ENCODE data around the gene NAXD.
A peak's percentile ranks its signal among the peaks of the same experiment; 100 is the strongest.
"Not testable (repeated sequence)": the region's sequence is repeated elsewhere in the genome, so short reads cannot be mapped to it uniquely, and the experiment has no call there.

NAXD gene

GRCh38 chr13:110600980-110601379 is 14.4 kb upstream of the NAXD start:
- H3K4me2 ChIP-seq (ENCODE audit: low read length) = no peak overlapping the region
- H3K4me3 ChIP-seq (ENCODE audit: low read length) = no peak overlapping the region
- H3K9ac ChIP-seq (ENCODE audit: low read depth, low read length) = no peak overlapping the region
- H3K9me3 ChIP-seq (replicated peaks; ENCODE audit: low read length) = no peaks in the 10 kb centered on the region
- no peaks in the 10 kb centered on the region for H3K36me3 ChIP-seq (ENCODE audit: insufficient read depth, low read length)
- H3K27me3 ChIP-seq (ENCODE audit: control insufficient read depth, insufficient read depth, low read length) = no peaks in the 10 kb centered on the region
- no peaks in the 10 kb centered on the region for H3K4me1 ChIP-seq (ENCODE audit: control insufficient read depth, insufficient read depth, low read length)

- H3K4me3 ChIP-seq (ENCODE audit: low read length) = no peak overlapping the region
- H3K4me2 ChIP-seq (ENCODE audit: low read length) = no peak overlapping the region
- no peaks in the 10 kb centered on the region for H3K36me3 ChIP-seq (ENCODE audit: insufficient read depth, low read length)
- H3K9ac ChIP-seq (ENCODE audit: low read depth, low read length) = no peak overlapping the region
- H3K4me1 ChIP-seq (ENCODE audit: control insufficient read depth, insufficient read depth, low read length) = no peaks in the 10 kb centered on the region
- H3K27me3 ChIP-seq (ENCODE audit: control insufficient read depth, insufficient read depth, low read length) = no peaks in the 10 kb centered on the region
- no peaks in the 10 kb centered on the region for H3K9me3 ChIP-seq (replicated peaks; ENCODE audit: low read length)
Observed at GRCh38 chr13:110605132-110605531, 10.2 kb upstream of the NAXD start.

DNA sequence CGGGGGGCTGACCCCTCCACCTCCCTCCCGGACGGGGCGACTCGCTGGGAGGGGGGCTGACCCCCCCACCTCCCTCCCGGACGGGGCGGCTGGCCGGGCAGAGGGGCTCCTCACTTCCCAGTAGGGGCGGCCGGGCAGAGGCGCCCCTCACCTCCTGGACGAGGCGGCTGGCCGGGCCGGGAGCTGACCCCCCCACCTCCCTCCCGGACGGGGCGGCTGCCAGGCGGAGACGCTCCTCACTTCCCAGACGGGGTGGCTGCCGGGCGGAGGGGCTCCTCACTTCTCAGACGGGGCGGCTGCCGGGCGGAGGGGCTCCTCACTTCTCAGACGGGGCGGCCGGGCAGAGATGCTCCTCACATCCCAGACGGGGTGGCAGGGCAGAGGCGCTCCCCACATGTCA is 9.1 kb upstream of the NAXD start:
- not testable (repeated sequence) for H3K4me3 ChIP-seq (ENCODE audit: low read length); H3K4me1 ChIP-seq (ENCODE audit: control insufficient read depth, insufficient read depth, low read length); H3K4me2 ChIP-seq (ENCODE audit: low read length); H3K27me3 ChIP-seq (ENCODE audit: control insufficient read depth, insufficient read depth, low read length); H3K9me3 ChIP-seq (replicated peaks; ENCODE audit: low read length); H3K36me3 ChIP-seq (ENCODE audit: insufficient read depth, low read length); H3K9ac ChIP-seq (ENCODE audit: low read depth, low read length)

DNA sequence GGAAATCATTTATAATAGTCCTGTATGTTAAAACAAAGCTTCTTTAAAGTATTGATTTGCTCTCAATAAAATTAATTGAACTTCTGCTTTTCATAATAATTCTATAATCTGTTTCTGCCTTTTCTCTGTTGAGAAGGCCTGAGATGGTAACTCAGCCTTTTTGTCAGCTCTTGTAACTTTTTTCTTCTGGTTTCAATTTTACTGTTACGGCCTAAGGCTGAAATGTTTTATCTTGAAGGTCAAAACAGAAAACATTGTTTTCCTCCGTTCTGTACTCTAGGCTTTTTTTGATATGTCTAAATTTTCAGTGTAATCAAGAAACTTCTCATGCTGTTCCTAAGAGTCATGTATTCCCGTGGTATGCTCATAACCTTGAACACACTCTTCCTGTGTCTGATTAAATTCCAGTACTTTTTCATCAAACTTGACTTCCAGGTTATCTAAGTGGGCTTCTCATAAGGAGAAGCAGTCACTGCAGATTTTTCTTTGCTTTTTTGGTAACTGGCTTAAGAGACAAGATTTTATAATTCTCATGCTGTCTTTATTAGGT is 7.6 kb upstream of the NAXD start:
- Histone ChIP-seq H3K9me3 (replicated peaks; ENCODE audit: low read length) (no peaks in the 10 kb centered on the region), H3K4me2 (ENCODE audit: low read length) (no peak overlapping the region), H3K9ac (ENCODE audit: low read depth, low read length) (no peak overlapping the region), H3K4me1 (ENCODE audit: control insufficient read depth, insufficient read depth, low read length) (no peaks in the 10 kb centered on the region), H3K4me3 (ENCODE audit: low read length) (no peak overlapping the region), H3K27me3 (ENCODE audit: control insufficient read depth, insufficient read depth, low read length) (no peaks in the 10 kb centered on the region), H3K36me3 (ENCODE audit: insufficient read depth, low read length) (no peaks in the 10 kb centered on the region)

DNA sequence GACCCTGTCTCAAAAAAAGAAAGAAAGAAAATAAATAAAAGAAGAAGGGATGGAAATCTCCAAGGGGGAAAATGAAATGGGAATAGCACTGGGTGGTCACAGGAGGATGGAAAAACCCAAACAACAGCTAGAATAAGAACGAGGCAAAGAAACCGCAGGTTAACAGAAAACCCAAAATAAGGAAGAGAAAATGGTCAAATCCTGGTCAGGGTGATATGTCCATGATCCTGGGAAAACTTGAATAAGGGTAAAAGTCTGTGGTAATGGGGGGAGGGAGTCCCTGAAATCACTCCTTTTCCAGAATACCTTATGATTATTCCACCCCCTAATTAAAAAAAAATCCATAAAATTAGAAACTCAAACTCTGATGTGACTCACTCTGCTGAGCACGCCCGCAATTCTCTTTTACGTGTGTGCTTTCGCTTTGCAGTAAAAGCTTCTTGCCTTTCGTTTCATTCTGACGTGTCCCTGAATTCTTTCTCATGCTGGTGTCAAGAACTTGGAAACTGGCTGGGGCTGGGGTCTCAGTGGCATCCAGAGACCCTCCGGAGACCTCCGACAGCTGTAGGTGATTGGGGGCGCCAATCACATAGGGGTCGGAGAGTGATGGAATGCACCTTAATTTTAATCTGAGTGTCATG is 4.3 kb upstream of the NAXD start:
- H3K27me3 ChIP-seq (ENCODE audit: control insufficient read depth, insufficient read depth, low read length) = no peaks in the 10 kb centered on the region
- H3K9ac ChIP-seq (ENCODE audit: low read depth, low read length) = no peak overlapping the region
- H3K4me3 ChIP-seq (ENCODE audit: low read length) = no peak overlapping the region
- H3K4me2 ChIP-seq (ENCODE audit: low read length) = no peak overlapping the region
- peaks cover 6% of the 10 kb centered on the region for H3K4me1 ChIP-seq (ENCODE audit: control insufficient read depth, insufficient read depth, low read length)
- no peaks in the 10 kb centered on the region for H3K36me3 ChIP-seq (ENCODE audit: insufficient read depth, low read length)
- no peaks in the 10 kb centered on the region for H3K9me3 ChIP-seq (replicated peaks; ENCODE audit: low read length)

DNA sequence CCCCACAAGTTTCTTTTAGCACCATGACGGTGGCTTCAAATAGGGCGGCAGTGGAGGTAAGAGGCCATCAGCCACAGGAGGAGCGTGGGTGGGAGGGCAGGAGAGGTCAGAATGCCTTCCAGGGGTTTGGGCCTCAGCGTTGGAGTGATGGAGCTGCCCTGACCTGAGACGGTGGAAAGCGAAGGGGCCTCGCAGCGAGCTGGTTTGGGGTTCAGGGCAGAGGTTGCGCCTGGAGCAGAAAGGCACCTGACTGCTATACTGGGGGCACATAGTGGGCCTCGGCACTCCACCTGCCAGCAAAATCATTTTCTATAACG is 382 bp upstream of the NAXD start:
- Histone ChIP-seq H3K9me3 (replicated peaks; ENCODE audit: low read length) (no peaks in the 10 kb centered on the region), H3K4me3 (ENCODE audit: low read length) (peak overlapping the region; percentile 88), H3K4me1 (ENCODE audit: control insufficient read depth, insufficient read depth, low read length) (peaks cover 21% of the 10 kb centered on the region), H3K4me2 (ENCODE audit: low read length) (peak overlapping the region; percentile 97), H3K27me3 (ENCODE audit: control insufficient read depth, insufficient read depth, low read length) (no peaks in the 10 kb centered on the region), H3K36me3 (ENCODE audit: insufficient read depth, low read length) (no peaks in the 10 kb centered on the region), H3K9ac (ENCODE audit: low read depth, low read length) (peak overlapping the region; percentile 97)

GRCh38 chr13:110616103-110617101 is 1.1 kb downstream of the NAXD start:
- Histone ChIP-seq H3K4me2 (ENCODE audit: low read length) (peak overlapping the region; percentile 97), H3K36me3 (ENCODE audit: insufficient read depth, low read length) (no peaks in the 10 kb centered on the region), H3K4me1 (ENCODE audit: control insufficient read depth, insufficient read depth, low read length) (peaks cover 21% of the 10 kb centered on the region), H3K9me3 (replicated peaks; ENCODE audit: low read length) (no peaks in the 10 kb centered on the region), H3K9ac (ENCODE audit: low read depth, low read length) (peak overlapping the region; percentile 97), H3K27me3 (ENCODE audit: control insufficient read depth, insufficient read depth, low read length) (no peaks in the 10 kb centered on the region), H3K4me3 (ENCODE audit: low read length) (peak overlapping the region; percentile 88)

DNA sequence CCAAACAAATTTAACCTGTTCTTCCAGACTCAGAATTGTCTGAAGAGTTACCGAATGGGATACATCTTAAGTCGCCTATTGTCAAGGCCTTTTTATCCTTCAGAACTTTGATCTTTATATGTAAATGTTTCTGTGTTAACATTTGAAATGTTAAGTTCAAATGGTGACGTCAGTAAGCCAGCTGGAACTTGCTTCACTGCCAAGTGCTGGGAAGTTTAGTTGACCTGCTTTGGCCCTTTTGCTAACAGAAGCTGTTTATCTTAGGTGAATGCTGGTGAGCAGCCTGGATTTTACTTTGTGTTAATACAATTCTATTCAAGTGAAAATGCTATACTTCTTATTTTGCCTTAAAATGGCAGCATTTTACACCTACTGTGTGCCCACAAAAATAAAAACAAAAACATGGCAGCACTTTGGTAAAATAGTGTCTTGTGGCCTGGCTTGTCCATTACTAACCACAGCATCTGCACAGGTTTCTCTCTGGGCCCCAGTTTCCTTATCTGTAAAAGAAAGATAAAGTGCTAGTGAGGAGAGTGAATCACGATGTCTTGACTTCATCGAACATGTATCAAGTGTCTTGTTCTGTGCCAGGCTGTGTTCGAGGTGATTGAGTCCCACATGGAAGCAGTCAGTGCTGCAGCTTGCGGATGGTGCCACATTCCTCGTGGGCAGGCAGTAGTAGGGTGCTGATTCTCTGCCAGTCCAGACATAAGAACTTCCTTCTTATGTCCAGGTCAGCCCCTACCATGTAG is 2.2 kb downstream of the NAXD start:
- Histone ChIP-seq H3K9ac (ENCODE audit: low read depth, low read length) (peak overlapping the region; percentile 97), H3K4me1 (ENCODE audit: control insufficient read depth, insufficient read depth, low read length) (peaks cover 21% of the 10 kb centered on the region), H3K27me3 (ENCODE audit: control insufficient read depth, insufficient read depth, low read length) (no peaks in the 10 kb centered on the region), H3K4me3 (ENCODE audit: low read length) (peak overlapping the region; percentile 88), H3K9me3 (replicated peaks; ENCODE audit: low read length) (no peaks in the 10 kb centered on the region), H3K36me3 (ENCODE audit: insufficient read depth, low read length) (peaks cover 5% of the 10 kb centered on the region), H3K4me2 (ENCODE audit: low read length) (peak overlapping the region; percentile 97)

DNA sequence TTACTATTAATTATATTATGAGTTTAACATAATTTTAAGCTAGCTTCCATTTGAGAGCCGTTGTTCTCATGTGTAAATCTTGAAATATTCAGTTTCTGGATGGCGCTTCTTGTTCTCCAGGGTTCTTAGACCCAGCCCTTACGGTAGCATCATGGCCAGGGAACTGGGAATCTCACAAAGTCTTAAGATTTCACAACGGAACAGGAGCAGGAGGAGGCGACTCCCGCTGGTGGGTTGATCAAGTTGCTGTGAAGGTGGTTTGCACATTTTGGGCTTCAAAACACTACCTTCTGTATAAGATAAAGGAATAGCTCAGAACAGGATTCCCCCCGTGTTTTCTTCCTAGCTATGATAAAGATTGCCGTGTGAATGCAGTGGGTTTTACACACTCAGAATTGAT is 2.8 kb downstream of the NAXD start:
- Histone ChIP-seq H3K9ac (ENCODE audit: low read depth, low read length) (peak overlapping the region; percentile 97), H3K9me3 (replicated peaks; ENCODE audit: low read length) (no peaks in the 10 kb centered on the region), H3K4me3 (ENCODE audit: low read length) (no peak overlapping the region), H3K36me3 (ENCODE audit: insufficient read depth, low read length) (peaks cover 11% of the 10 kb centered on the region), H3K4me1 (ENCODE audit: control insufficient read depth, insufficient read depth, low read length) (peaks cover 21% of the 10 kb centered on the region), H3K4me2 (ENCODE audit: low read length) (peak overlapping the region; percentile 97), H3K27me3 (ENCODE audit: control insufficient read depth, insufficient read depth, low read length) (no peaks in the 10 kb centered on the region)

DNA sequence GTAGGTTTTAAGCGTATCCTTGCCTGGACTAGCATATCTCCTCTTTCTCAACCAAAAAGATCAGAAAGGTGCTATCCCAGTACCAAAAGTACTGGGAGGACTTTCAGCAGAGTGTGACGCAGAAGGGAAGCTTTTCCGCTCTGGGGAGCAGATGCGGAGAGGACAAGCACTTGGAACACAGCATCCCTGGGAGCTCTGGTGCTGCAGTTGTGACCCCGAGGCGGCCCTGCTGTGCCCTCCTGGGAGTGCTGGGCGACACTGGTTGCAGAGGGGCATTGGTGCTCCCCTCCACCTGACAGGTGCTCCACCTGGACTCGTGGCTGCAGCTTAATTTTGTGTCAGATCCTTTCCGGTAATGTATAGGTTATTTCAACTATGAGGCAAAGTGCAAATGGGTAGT is 3.4 kb downstream of the NAXD start:
- Histone ChIP-seq H3K9ac (ENCODE audit: low read depth, low read length) (no peak overlapping the region), H3K4me2 (ENCODE audit: low read length) (no peak overlapping the region), H3K4me1 (ENCODE audit: control insufficient read depth, insufficient read depth, low read length) (peaks cover 21% of the 10 kb centered on the region), H3K9me3 (replicated peaks; ENCODE audit: low read length) (no peaks in the 10 kb centered on the region), H3K4me3 (ENCODE audit: low read length) (no peak overlapping the region), H3K27me3 (ENCODE audit: control insufficient read depth, insufficient read depth, low read length) (no peaks in the 10 kb centered on the region), H3K36me3 (ENCODE audit: insufficient read depth, low read length) (peaks cover 15% of the 10 kb centered on the region)

GRCh38 chr13:110620596-110620995 is 5.3 kb downstream of the NAXD start:
- H3K4me3 ChIP-seq (ENCODE audit: low read length) = no peak overlapping the region
- H3K4me2 ChIP-seq (ENCODE audit: low read length) = no peak overlapping the region
- H3K36me3 ChIP-seq (ENCODE audit: insufficient read depth, low read length) = peaks cover 26% of the 10 kb centered on the region
- H3K9me3 ChIP-seq (replicated peaks; ENCODE audit: low read length) = no peaks in the 10 kb centered on the region
- no peak overlapping the region for H3K9ac ChIP-seq (ENCODE audit: low read depth, low read length)
- H3K4me1 ChIP-seq (ENCODE audit: control insufficient read depth, insufficient read depth, low read length) = peaks cover 15% of the 10 kb centered on the region
- H3K27me3 ChIP-seq (ENCODE audit: control insufficient read depth, insufficient read depth, low read length) = no peaks in the 10 kb centered on the region
